ENCODE results near the gene ADAM12.

DNA sequence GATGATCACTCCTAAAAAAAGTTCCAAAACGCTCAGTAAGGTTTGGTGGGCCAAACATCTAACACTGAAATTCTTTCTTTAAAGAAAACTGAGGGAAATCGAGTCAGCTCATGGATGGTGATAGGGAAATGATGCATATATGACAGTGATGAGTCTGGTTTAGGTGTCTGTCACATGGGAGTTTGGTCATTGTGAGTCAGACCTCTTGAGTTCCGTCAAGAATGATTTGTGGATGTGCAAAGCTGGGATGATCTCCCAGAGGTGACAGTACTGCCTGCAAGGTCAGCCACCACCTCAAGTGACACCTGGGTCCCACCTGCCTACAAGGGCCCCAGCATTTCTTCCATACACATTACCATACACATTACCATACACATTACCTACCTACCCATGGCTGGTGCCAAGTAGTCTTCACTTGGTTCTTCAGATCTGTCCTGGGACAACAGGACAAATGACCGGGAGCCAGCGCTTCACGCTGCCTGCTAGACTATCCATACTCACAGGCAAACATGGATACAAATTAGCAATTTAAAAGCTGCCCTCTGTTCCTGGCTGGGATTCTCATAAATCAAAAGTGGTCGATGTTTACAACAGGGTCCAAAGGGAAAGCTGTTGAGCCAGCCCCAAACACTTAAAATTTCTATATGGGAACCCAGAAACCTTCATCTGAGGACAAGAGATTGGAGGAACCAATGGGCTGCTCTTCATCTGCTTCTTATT lies 128.4 kb downstream of the ADAM12 start:
- no peak for TF ChIP-seq POLR2A (IDR thresholded peaks at IDR 0.05)
- TF ChIP-seq, protein P1, sequence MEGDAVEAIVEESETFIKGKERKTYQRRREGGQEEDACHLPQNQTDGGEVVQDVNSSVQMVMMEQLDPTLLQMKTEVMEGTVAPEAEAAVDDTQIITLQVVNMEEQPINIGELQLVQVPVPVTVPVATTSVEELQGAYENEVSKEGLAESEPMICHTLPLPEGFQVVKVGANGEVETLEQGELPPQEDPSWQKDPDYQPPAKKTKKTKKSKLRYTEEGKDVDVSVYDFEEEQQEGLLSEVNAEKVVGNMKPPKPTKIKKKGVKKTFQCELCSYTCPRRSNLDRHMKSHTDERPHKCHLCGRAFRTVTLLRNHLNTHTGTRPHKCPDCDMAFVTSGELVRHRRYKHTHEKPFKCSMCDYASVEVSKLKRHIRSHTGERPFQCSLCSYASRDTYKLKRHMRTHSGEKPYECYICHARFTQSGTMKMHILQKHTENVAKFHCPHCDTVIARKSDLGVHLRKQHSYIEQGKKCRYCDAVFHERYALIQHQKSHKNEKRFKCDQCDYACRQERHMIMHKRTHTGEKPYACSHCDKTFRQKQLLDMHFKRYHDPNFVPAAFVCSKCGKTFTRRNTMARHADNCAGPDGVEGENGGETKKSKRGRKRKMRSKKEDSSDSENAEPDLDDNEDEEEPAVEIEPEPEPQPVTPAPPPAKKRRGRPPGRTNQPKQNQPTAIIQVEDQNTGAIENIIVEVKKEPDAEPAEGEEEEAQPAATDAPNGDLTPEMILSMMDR (IDR thresholded peaks at IDR 0.05): no peak
